Natural killer cell (primary cell): ENCODE results near the gene PSORS1C1. TPM values are rescaled to one million over a fixed set of nuclear protein-coding genes. Genes with fewer than 3 reads are reported as not detected.

ENCODE experiments used
- ATAC-seq, 3 donors: fragments of 150-1000 bp in 2 of 3; fragments of 200-7000 bp in 1 of 3; cut with Tn5 transposase; 1 replicate in 1 of 3; 2 replicates in 2 of 3; pipeline ENCODE4 v1.10.0; 2021; ENCODE audit warnings: mild to moderate bottlenecking in 2 of 3, moderate library complexity in 2 of 3
- DNase-seq, 2 donors: peaks; one replicate each; pipeline versions ENCODE4 v3.0.0 to v3.0.0-alpha.2; 2013 to 2021; ENCODE audit warnings: mixed read lengths in 1 of 2
- H3K27ac ChIP-seq: one replicate; pipeline ENCODE4 v1.5.1; 2013; ENCODE audit warnings: mild to moderate bottlenecking, low read length
- H3K27me3 ChIP-seq: one replicate; pipeline ENCODE4 v1.6.1; 2013; ENCODE audit warnings: low read length; ENCODE audit not compliant: control insufficient read depth, insufficient read depth
- H3K36me3 ChIP-seq: one replicate; pipeline ENCODE4 v1.6.1; 2013; ENCODE audit warnings: low read length; ENCODE audit not compliant: control insufficient read depth, insufficient read depth
- H3K4me1 ChIP-seq: one replicate; pipeline ENCODE4 v1.6.1; 2013; ENCODE audit warnings: low read length; ENCODE audit not compliant: control insufficient read depth, insufficient read depth
- H3K4me3 ChIP-seq: one replicate; pipeline ENCODE4 v1.5.1; 2013; ENCODE audit warnings: low read length
- H3K9me3 ChIP-seq: one replicate; pipeline ENCODE4 v1.6.1; 2013; ENCODE audit warnings: low read length; ENCODE audit not compliant: control insufficient read depth, insufficient read depth
- H3K27ac Mint-ChIP-seq, 2 donors: one replicate each; pipeline ENCODE4 v1.8.0; 2022; ENCODE audit warnings: mild to moderate bottlenecking in 2 of 2, mixed read lengths in 2 of 2, moderate library complexity in 1 of 2
- H3K27me3 Mint-ChIP-seq, 2 donors: one replicate each; pipeline ENCODE4 v1.8.0; 2022; ENCODE audit warnings: low read depth in 2 of 2, mixed read lengths in 2 of 2
- H3K36me3 Mint-ChIP-seq: one replicate; pipeline ENCODE4 v1.8.0; 2022; ENCODE audit warnings: mixed read lengths
- H3K4me1 Mint-ChIP-seq, 2 donors: one replicate each; pipeline ENCODE4 v1.8.0; 2022; ENCODE audit warnings: mixed read lengths in 2 of 2
- H3K4me3 Mint-ChIP-seq: one replicate; pipeline ENCODE4 v1.8.0; 2022; ENCODE audit warnings: mild to moderate bottlenecking, moderate library complexity, mixed read lengths
- H3K9me3 Mint-ChIP-seq, 2 donors: one replicate each; pipeline ENCODE4 v1.8.0; 2022; ENCODE audit warnings: mixed read lengths in 2 of 2
- WGBS: methylation state at CpG from one replicate; pipeline ENCODE4 v1.1.7; 2013; ENCODE audit warnings: missing lambda C conversion rate; ENCODE audit not compliant: insufficient coverage; 5-methylcytosine and 5-hydroxymethylcytosine counted together
- intact Hi-C: fragments of 100-400 bp; cut with micrococcal nuclease; formaldehyde crosslinking; loops from one replicate; pipeline ENCODE4 v1.14.2; 2022
- total RNA-seq, 4 donors: library from RNA; stranded (reverse); fragments of 120-200 nt in 1 of 4; gene quantifications; one replicate each; pipeline versions ENCODE4 v1.2.3 to v1.2.4, GENCODE V29; 2013 to 2022
- TF ChIP-seq, protein P1 (sequence below): fragments of 200-600 bp; IDR thresholded peaks from one replicate; pipeline ENCODE4 v1.8.0; 2022; ENCODE audit warnings: antibody characterized with exemption

The PSORS1C1 gene
- total RNA-seq, 3 donors from 2014 or later (not counting 1 experiment from before 2014, with no cell fraction given), result not detected

DNA sequence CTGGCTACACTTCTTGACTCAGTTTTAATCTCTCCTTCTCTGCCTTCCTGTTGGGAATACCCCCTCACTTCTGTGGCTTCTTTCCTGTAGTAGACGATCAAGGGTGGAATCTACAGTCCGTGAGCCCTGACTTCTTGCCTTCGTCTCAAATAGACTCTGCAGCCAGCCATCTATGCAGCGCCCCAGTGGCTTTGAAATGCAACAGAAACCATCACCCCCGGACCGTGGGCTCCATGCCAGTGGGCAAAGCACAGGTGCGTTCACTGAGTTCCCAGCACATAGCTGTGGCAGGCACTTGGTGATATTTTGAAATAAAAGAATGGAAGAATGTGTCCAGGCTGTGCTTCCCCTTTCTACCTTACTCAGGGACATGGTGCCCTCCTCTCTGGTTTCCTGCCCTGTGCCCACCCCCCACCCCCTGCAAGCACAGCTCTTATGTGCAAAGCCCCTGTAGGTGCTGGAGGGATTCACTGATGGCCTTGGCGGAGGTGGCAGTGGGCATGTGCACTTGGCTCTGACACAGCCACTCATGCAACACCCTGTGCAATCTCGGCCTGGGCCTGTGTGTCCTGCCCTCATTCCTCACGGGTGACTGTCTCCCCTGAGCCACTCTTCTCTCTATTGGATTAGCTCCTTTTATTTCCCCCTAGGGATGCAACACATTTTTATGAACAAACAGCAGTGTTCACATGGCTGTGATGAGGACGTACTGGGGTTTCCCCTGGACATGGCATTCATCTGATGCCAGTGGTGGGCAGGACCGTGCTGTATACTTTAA is 11.2 kb downstream of the PSORS1C1 start:
- no peak overlapping the region for H3K4me3 ChIP-seq
- TF ChIP-seq, protein P1, sequence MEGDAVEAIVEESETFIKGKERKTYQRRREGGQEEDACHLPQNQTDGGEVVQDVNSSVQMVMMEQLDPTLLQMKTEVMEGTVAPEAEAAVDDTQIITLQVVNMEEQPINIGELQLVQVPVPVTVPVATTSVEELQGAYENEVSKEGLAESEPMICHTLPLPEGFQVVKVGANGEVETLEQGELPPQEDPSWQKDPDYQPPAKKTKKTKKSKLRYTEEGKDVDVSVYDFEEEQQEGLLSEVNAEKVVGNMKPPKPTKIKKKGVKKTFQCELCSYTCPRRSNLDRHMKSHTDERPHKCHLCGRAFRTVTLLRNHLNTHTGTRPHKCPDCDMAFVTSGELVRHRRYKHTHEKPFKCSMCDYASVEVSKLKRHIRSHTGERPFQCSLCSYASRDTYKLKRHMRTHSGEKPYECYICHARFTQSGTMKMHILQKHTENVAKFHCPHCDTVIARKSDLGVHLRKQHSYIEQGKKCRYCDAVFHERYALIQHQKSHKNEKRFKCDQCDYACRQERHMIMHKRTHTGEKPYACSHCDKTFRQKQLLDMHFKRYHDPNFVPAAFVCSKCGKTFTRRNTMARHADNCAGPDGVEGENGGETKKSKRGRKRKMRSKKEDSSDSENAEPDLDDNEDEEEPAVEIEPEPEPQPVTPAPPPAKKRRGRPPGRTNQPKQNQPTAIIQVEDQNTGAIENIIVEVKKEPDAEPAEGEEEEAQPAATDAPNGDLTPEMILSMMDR, result no peak
- peaks cover 6 to 18% of the 10 kb centered on the region in 2 donors for H3K27me3 Mint-ChIP-seq
- WGBS, result 69% methylated on average over 12 of the region's 12 CpGs
- intact Hi-C loops, result no loop called here
- no peaks in the 10 kb centered on the region for H3K36me3 Mint-ChIP-seq
- ATAC-seq (no peak), DNase-seq (no peak)
- H3K4me3 Mint-ChIP-seq, result no peak overlapping the region
- peaks cover 5% of the 10 kb centered on the region in 2 donors for H3K4me1 Mint-ChIP-seq
- H3K4me1 ChIP-seq, result no peaks in the 10 kb centered on the region
- H3K27me3 ChIP-seq, result no peaks in the 10 kb centered on the region
- no peaks in the 10 kb centered on the region for H3K9me3 ChIP-seq
- H3K9me3 Mint-ChIP-seq, result no peaks in the 10 kb centered on the region
- H3K36me3 ChIP-seq, result no peaks in the 10 kb centered on the region
- H3K27ac Mint-ChIP-seq, result no peak overlapping the region
- no peak overlapping the region for H3K27ac ChIP-seq

DNA sequence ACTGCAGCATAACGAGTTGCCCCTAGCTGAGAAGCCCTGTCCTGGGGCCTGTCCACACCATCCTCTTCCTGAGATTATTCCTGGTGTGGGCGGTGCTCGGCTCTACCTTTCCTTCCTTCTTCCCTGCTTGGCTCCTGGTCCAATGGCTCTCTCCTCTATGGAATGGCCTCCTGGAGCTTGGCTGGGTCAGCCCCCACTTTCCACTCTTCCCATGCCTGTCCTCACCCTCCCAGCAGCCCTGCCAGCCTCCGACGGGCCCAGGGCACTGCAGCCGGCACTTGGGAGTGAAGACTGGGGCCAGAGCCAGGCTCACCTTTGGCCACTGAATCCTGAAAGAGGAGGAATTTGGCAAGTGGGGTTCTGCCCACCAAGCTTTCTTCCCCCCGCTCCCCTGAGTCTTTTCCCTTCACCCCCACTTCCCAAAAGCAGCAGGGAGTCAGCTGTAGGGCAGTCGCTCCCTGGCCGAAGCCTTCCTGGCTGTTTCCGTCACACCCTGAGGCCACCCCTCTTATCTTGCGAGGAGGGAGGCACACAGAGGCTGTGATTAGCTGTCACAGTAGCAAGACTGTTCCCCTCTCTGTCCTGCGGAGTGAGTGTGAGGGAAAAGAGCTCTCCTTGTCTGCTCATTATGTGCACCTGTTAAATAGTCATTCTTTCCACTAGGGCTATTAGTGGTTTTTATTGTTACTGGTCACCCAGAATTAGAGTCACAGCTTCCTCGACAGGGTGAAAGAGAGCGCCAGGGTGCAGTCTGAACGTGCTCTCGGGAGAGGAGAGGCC is 12.0 kb downstream of the PSORS1C1 start:
- peaks cover 5% of the 10 kb centered on the region in 2 donors for H3K4me1 Mint-ChIP-seq
- no peak overlapping the region for H3K4me3 ChIP-seq
- no peaks in the 10 kb centered on the region for H3K27me3 ChIP-seq
- no peak for ATAC-seq
- H3K9me3 ChIP-seq, result no peaks in the 10 kb centered on the region
- no peak overlapping the region for H3K4me3 Mint-ChIP-seq
- no peak for DNase-seq
- intact Hi-C loops, result no loop called here
- H3K36me3 Mint-ChIP-seq, result no peaks in the 10 kb centered on the region
- no peak overlapping the region for H3K27ac ChIP-seq
- H3K4me1 ChIP-seq, result no peaks in the 10 kb centered on the region
- WGBS, result 84% methylated on average over 16 of the region's 16 CpGs
- TF ChIP-seq, protein P1, result no peak
- no peak overlapping the region for H3K27ac Mint-ChIP-seq
- no peaks in the 10 kb centered on the region for H3K9me3 Mint-ChIP-seq
- no peaks in the 10 kb centered on the region for H3K36me3 ChIP-seq
- H3K27me3 Mint-ChIP-seq, result peaks cover 6 to 18% of the 10 kb centered on the region in 2 donors

DNA sequence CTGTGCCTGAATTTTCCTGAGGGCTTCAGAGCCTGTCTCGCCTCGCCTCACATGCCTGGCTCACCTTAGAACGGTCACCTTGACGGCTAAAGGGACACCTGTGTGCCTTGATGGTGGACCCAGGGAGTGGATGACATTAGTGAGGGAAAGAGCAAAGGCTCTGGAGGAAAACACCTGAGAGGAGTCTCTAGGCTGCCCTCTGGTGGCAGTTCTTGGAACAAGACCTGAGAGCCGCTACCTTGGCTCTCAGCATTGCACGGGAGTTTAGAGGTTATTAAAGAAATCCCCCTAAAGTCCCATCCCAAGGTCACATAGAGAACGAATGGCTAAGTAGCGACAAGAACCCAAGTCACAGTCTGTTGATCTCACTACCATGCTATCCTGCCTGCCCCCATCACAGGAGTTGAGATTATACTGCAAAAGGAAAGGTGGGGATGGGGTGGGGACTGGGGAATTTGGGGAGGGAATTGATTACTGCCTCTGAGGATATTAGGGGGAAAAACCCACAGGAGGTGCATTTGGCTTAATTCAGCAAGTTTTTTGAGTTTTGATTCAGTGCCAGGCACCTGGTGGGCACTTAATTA is 13.6 kb downstream of the PSORS1C1 start:
- Histone ChIP-seq H3K4me1 (no peaks in the 10 kb centered on the region), H3K9me3 (no peaks in the 10 kb centered on the region), H3K27me3 (no peaks in the 10 kb centered on the region), H3K36me3 (no peaks in the 10 kb centered on the region), H3K4me3 (no peak overlapping the region), H3K27ac (no peak overlapping the region)
- H3K9me3 Mint-ChIP-seq, result no peaks in the 10 kb centered on the region
- WGBS, result 16% methylated on average over 6 of the region's 8 CpGs
- H3K4me1 Mint-ChIP-seq, result peaks cover 5% of the 10 kb centered on the region in 2 donors
- H3K36me3 Mint-ChIP-seq, result no peaks in the 10 kb centered on the region
- peak; percentile 63 to 85 for DNase-seq
- TF ChIP-seq, protein P1, result peak; percentile 83
- no peak overlapping the region for H3K27ac Mint-ChIP-seq
- H3K4me3 Mint-ChIP-seq, result no peak overlapping the region
- peak; percentile 70 to 78 (median 77) for ATAC-seq
- intact Hi-C loops, result no loop called here
- H3K27me3 Mint-ChIP-seq, result peaks cover 6 to 16% of the 10 kb centered on the region in 2 donors
